HG03575 (cell line): Measurements from ENCODE around the gene LAMB1.

Experiments used
- ATAC-seq: cut with Tn5 transposase; IDR thresholded peaks from one replicate; pipeline ENCODE4 v1.9.1; 2021; ENCODE audit not compliant: unreplicated experiment, insufficient number of reproducible peaks, low FRiP score; ENCODE audit errors: extremely low read depth

The LAMB1 gene

GRCh38 chr7:108024538-108024937 lies 21.6 kb upstream of the LAMB1 start:
- ATAC-seq = no peak

- no peak for ATAC-seq
Observed at GRCh38 chr7:108020585-108020984, 17.6 kb upstream of the LAMB1 start.

GRCh38 chr7:108018668-108019067 lies 15.7 kb upstream of the LAMB1 start:
- ATAC-seq = no peak

- ATAC-seq = no peak
Observed at GRCh38 chr7:108017776-108018151, 14.8 kb upstream of the LAMB1 start.

- ATAC-seq = no peak
Observed at GRCh38 chr7:108016841-108017775, 14.1 kb upstream of the LAMB1 start.

- no peak for ATAC-seq
Observed at GRCh38 chr7:108015740-108016139, 12.8 kb upstream of the LAMB1 start.

GRCh38 chr7:108014747-108015682 lies 12.1 kb upstream of the LAMB1 start:
- no peak for ATAC-seq

- no peak for ATAC-seq
Observed at GRCh38 chr7:108014215-108014614, 11.3 kb upstream of the LAMB1 start.

- ATAC-seq = no peak
Observed at GRCh38 chr7:108012499-108013430, 9.8 kb upstream of the LAMB1 start.

- no peak for ATAC-seq
Observed at GRCh38 chr7:108010377-108010776, 7.4 kb upstream of the LAMB1 start.

GRCh38 chr7:108009873-108010272 lies 6.9 kb upstream of the LAMB1 start:
- ATAC-seq = no peak

GRCh38 chr7:108008827-108009226 lies 5.9 kb upstream of the LAMB1 start:
- ATAC-seq = no peak

- no peak for ATAC-seq
Observed at GRCh38 chr7:108008240-108008639, 5.3 kb upstream of the LAMB1 start.

- no peak for ATAC-seq
Observed at GRCh38 chr7:108007762-108008161, 4.8 kb upstream of the LAMB1 start.

- no peak for ATAC-seq
Observed at GRCh38 chr7:108007261-108007660, 4.3 kb upstream of the LAMB1 start.

GRCh38 chr7:108004220-108005142 lies 1.5 kb upstream of the LAMB1 start:
- ATAC-seq = no peak

- ATAC-seq = no peak
Observed at GRCh38 chr7:108003599-108003935, 606 bp upstream of the LAMB1 start.
